ENCODE measurements around the gene VPS9D1.
"Not testable (repeated sequence)": the region's sequence is repeated elsewhere in the genome, so short reads cannot be mapped to it uniquely, and the experiment has no call there.

DNA sequence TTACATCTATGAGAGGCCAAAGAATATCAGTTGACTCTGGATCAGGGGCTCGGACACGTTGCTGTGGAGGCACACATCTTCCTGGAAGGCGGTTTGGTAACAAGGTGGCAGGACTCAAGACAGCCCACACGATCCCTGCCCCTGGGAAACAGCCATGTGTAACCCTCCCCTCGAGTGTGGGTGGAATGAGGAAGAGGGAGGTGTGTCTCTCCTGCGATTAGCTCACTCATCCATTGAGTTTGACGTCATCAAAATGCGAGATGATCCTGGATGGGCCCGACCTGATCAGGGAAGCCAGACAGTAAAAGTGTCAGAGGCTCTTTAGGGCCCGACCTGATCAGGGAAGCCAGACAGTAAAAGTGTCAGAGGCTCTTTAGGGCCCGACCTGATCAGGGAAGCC, 56.5 kb downstream of the VPS9D1 start:
- not testable (repeated sequence) for TF ChIP-seq EP300 (IDR thresholded peaks at IDR 0.05)
- TF ChIP-seq, protein P1, sequence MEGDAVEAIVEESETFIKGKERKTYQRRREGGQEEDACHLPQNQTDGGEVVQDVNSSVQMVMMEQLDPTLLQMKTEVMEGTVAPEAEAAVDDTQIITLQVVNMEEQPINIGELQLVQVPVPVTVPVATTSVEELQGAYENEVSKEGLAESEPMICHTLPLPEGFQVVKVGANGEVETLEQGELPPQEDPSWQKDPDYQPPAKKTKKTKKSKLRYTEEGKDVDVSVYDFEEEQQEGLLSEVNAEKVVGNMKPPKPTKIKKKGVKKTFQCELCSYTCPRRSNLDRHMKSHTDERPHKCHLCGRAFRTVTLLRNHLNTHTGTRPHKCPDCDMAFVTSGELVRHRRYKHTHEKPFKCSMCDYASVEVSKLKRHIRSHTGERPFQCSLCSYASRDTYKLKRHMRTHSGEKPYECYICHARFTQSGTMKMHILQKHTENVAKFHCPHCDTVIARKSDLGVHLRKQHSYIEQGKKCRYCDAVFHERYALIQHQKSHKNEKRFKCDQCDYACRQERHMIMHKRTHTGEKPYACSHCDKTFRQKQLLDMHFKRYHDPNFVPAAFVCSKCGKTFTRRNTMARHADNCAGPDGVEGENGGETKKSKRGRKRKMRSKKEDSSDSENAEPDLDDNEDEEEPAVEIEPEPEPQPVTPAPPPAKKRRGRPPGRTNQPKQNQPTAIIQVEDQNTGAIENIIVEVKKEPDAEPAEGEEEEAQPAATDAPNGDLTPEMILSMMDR (IDR thresholded peaks at IDR 0.05), result not testable (repeated sequence)

Data from tibial nerve (tissue), 4 donors.